GM12872 (cell line): Measurements from ENCODE around the gene SLC22A1.

ENCODE experiments used
- TF ChIP-seq, protein P1 (sequence below): IDR thresholded peaks from 3 replicates; pipeline ENCODE4 v1.5.1; 2011; ENCODE audit warnings: low read depth, mild to moderate bottlenecking, low read length, moderate library complexity; ENCODE audit not compliant: insufficient read depth

The SLC22A1 gene

DNA sequence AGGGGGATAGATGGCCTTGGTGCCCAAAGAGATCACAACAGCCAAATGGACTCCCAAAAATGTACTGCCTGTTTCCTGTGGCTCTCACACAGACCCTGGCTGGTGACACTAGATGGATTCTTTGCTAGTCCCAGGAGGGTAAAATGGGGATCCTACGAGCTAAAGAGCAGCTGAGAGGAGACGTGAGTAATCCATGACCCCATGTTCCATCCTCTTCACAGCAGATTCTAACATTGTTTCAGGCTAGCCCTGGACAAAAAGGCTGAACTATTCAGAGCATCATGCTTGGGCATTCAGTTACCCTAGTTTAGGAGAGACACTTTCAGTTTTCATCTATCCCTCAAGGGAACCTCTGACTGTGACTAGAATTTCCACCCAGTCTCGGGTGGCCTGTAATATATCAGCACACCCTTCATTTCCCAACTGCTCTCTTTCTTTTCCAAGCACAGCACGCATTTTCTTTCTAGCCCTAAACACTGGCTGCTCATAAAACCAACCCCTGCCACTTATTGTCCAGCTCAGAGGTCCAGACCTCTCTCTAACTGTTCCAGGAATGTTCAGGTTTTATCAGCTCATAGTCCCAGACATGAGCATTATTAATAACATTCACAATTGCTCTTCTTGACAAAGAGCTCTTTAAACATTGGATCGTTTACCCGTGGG is 48.5 kb downstream of the SLC22A1 start:
- TF ChIP-seq, protein P1, sequence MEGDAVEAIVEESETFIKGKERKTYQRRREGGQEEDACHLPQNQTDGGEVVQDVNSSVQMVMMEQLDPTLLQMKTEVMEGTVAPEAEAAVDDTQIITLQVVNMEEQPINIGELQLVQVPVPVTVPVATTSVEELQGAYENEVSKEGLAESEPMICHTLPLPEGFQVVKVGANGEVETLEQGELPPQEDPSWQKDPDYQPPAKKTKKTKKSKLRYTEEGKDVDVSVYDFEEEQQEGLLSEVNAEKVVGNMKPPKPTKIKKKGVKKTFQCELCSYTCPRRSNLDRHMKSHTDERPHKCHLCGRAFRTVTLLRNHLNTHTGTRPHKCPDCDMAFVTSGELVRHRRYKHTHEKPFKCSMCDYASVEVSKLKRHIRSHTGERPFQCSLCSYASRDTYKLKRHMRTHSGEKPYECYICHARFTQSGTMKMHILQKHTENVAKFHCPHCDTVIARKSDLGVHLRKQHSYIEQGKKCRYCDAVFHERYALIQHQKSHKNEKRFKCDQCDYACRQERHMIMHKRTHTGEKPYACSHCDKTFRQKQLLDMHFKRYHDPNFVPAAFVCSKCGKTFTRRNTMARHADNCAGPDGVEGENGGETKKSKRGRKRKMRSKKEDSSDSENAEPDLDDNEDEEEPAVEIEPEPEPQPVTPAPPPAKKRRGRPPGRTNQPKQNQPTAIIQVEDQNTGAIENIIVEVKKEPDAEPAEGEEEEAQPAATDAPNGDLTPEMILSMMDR = no peak

DNA sequence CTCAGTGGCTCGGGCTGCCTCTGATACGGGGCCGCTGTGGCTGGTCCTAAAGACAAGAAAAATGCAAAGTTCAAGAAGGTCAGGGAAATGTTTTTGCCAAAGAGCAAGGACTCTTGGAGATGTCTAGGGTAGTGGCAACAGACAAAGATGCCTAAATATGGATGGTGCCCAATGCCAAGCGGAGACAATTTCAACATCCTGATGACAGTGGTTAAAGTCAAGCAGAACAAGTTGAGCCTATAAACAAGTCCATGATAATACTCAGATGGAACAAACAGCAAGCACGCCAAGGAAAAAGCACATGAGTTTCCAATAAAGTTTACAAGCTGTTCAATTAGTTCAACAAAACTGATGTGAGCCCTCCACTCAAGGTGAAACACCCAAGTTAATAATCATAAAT is 51.1 kb downstream of the SLC22A1 start:
- TF ChIP-seq, protein P1 = no peak

DNA sequence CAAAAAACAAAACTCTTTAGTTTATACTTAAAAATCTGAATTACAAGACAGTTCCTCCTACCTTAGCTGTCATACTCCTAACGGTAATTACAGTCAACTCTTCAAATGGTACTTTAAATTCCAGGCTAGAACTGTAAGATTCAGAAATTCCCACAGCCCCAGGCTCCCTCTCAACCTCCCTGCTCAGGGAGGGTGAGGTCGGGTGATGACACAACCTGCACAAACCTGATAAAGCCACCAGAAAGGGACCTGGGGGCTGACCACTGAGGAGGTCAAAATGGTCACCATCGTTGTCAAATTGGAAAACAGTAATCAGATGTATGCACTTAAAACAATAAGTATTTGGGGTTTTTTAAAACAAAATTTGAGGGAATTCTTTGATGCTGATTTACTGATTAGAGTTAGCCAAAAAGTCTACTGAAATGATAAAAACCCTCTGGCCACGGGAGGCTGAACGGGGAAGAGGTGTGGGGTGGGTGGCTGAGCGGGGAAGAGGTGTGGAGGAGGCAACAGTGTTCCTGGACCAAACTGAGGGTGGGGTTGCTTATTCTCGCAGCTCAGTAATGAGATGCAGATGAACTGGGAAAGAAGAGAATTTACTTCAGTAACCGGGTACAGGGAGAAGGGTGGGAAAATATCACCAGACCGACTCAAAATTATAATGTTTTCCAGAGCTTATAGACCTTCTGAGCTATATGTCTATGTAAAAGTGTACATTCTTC is 52.4 kb downstream of the SLC22A1 start:
- TF ChIP-seq, protein P1 = no peak

DNA sequence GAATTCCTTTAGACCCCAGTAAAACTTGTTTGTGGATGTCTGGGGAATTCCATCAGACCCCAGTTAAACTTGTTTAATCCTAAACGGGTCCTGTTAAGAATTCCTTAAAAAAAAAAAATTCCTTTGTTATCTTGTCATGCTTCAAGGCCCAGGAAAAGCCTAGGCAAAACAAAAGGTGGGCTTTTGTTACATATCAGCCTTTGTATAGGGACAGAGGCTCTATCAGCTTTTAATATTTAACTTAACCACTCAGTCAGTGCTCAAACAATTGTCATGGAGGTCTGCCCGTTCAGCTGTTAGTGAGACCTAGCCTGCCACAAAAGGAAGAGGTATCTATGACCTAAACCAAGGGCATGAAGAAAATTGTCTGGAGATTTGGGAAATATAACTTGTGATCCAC is 53.1 kb downstream of the SLC22A1 start:
- TF ChIP-seq, protein P1 = no peak

DNA sequence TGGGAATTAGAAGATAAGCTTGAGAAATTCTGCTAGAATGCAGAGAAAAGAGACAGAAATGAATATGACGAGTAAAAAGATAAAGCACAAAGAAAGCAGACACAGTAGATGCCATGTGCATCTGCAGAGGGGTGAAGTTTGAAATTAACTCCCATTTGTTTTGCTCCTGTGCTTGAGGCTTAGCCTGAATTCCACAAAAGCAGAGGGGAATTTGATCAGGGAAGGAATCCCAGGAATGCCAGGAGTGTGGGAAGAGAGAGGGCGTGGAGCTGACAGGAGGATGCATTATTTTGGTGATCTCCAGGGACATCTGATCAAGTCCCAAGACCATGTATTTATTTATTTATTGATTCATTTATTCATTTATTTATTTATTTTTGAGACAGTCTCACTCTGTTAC is 55.6 kb downstream of the SLC22A1 start:
- TF ChIP-seq, protein P1 = no peak

DNA sequence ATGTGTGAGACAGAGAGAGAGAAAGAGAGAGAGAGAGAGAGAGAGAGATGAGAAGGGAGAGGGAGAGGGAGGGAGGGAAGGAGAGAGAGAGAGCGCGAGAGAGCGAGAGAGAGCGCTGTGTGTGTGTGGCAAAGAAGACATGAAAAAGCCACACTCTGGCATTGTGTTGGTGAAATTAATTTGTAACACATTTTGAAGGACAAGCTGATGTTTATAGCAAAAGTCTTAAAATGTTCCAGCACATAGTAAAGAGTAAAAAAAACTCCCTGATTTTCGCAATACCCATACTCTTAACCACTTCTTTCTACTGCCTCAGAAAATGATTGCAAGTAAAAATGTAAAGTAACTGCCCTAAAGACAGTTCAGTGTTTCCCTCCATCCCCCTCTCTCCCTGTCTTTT is 56.7 kb downstream of the SLC22A1 start:
- TF ChIP-seq, protein P1 = no peak

DNA sequence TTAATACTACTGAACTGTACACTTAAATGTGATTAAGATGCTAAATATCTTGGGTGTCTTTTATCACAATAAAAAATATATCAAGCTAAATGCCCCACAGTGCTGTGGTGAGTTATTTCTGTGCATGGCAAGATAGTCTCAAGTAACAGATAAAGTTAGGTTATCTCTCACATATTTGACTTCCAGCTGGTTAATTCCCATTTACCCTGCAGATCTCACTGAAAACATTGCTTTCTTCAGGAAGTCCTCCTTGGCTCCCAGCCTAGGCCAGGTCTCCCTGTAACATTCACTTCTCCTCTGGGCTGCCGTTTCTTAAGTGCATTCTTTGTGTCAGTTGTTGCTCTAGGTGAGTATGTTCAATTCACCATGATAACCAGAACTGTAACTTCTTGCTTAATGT is 59.1 kb downstream of the SLC22A1 start:
- TF ChIP-seq, protein P1 = no peak
